Measurements from ENCODE around the gene C2orf66. TPM values are rescaled to one million over a fixed set of nuclear protein-coding genes. Genes with fewer than 3 reads are reported as not detected.

C2orf66 gene
- polyA plus RNA-seq, 1 donor from 2014 or later = 1.4 TPM

GRCh38 chr2:196767101-196767500, 42.1 kb downstream of the C2orf66 start (continued):
- TF ChIP-seq REST (IDR thresholded peaks at IDR 0.05; ENCODE audit: borderline replicate concordance) = no peak

- no peak overlapping the region for H3K4me2 ChIP-seq (ENCODE audit: low read length)
- H3K9me2 ChIP-seq (ENCODE audit: insufficient read depth, low read length) = no peaks in the 10 kb centered on the region
- H3K27ac ChIP-seq (ENCODE audit: low read length) = no peak overlapping the region
- TF ChIP-seq SMC3 (conservative IDR thresholded peaks at IDR 0.05; ENCODE audit: poor library complexity) = no peak
- no peak for TF ChIP-seq CTCF (IDR thresholded peaks at IDR 0.05; ENCODE audit: poor library complexity, severe bottlenecking)
- TF ChIP-seq EZH2 (IDR thresholded peaks at IDR 0.05; ENCODE audit: borderline replicate concordance, insufficient read depth, low read length, poor library complexity, severe bottlenecking) = no peak
- TF ChIP-seq TAF1 (IDR thresholded peaks at IDR 0.05; ENCODE audit: low read depth) = no peak
- TF ChIP-seq MXI1 (conservative IDR thresholded peaks at IDR 0.05; ENCODE audit: poor library complexity, severe bottlenecking) = no peak
- no peak for TF ChIP-seq EP300 (conservative IDR thresholded peaks at IDR 0.05; ENCODE audit: poor library complexity, severe bottlenecking)
- no peak for TF ChIP-seq RAD21 (conservative IDR thresholded peaks at IDR 0.05)
- TF ChIP-seq POLR2AphosphoS5 (IDR thresholded peaks at IDR 0.05) = no peak
- TF ChIP-seq REST (IDR thresholded peaks at IDR 0.05; ENCODE audit: borderline replicate concordance) = no peak
- no peaks in the 10 kb centered on the region for H3F3A ChIP-seq (ENCODE audit: insufficient read depth, low read length, poor library complexity, severe bottlenecking)
- no peaks in the 10 kb centered on the region for H3K79me2 ChIP-seq (replicated peaks; ENCODE audit: insufficient read depth, low read length)
- H3K27me3 ChIP-seq (ENCODE audit: insufficient read depth, low read depth, low read length) = no peaks in the 10 kb centered on the region
- H3K9me3 ChIP-seq (ENCODE audit: low read length) = no peaks in the 10 kb centered on the region
- no peaks in the 10 kb centered on the region for H4K20me1 ChIP-seq (ENCODE audit: insufficient read depth)
- H2AFZ ChIP-seq (ENCODE audit: low read depth, low read length) = no peak overlapping the region
- H3K9ac ChIP-seq (ENCODE audit: low read length) = no peak overlapping the region
- no peak overlapping the region for H3K4me3 ChIP-seq (ENCODE audit: low read length)
- H3K36me3 ChIP-seq (ENCODE audit: insufficient read depth, low read length) = no peaks in the 10 kb centered on the region
These were observed 49.8 kb downstream of the C2orf66 start for GRCh38 chr2:196759378-196759706.

All from neural cell (in vitro differentiated cells).